Cardiac muscle cell (in vitro differentiated cells and primary cell): ENCODE measurements around the gene MAD1L1. TPM values are rescaled to one million over a fixed set of nuclear protein-coding genes. Genes with fewer than 3 reads are reported as not detected.
A peak's percentile ranks its signal among the peaks of the same experiment; 100 is the strongest.
"Not testable (repeated sequence)": the region's sequence is repeated elsewhere in the genome, so short reads cannot be mapped to it uniquely, and the experiment has no call there.

ENCODE experiments used
- DNase-seq, 2 donors: peaks; one replicate each; pipeline versions ENCODE4 v3.0.0 to v3.0.0-alpha.2; 2010 to 2017; ENCODE audit warnings: low read depth in 1 of 2, low spot score in 1 of 2
- H3K27ac ChIP-seq: fragments of 200-600 bp; sonication (generic); 2 replicates; pipeline ENCODE4 v1.5.1; 2016
- H3K27me3 ChIP-seq: fragments of 200-600 bp; sonication (generic); 2 replicates; pipeline ENCODE4 v1.6.0; 2016; ENCODE audit warnings: control low read depth
- H3K36me3 ChIP-seq: fragments of 200-600 bp; sonication (generic); 2 replicates; pipeline ENCODE4 v1.5.1; 2016; ENCODE audit warnings: control low read depth
- H3K4me1 ChIP-seq: fragments of 200-600 bp; sonication (generic); 2 replicates; pipeline ENCODE4 v1.8.1; 2017; ENCODE audit warnings: low read depth, mild to moderate bottlenecking, mixed run types
- H3K4me3 ChIP-seq: fragments of 200-600 bp; sonication (generic); 2 replicates; pipeline ENCODE4 v1.5.1; 2016; ENCODE audit warnings: mild to moderate bottlenecking
- H3K9me3 ChIP-seq: fragments of 200-600 bp; sonication (generic); 2 replicates; pipeline ENCODE4 v1.5.1; 2017; ENCODE audit warnings: low read depth, mild to moderate bottlenecking, control low read depth
- CTCF ChIP-seq: IDR thresholded peaks from 2 replicates; pipeline ENCODE4 v1.5.1; 2012; ENCODE audit warnings: low read depth, mild to moderate bottlenecking, low read length
- polyA plus RNA-seq: library from polyadenylated mRNA; unstranded; fragments of >200 nt; fragmentation: Nextera tagmentation; extraction: Ambion mirVana; gene quantifications from 2 replicates; pipeline ENCODE4 v1.2.1, GENCODE V29; 2016
- total RNA-seq: library from RNA; depleted of rRNA; stranded (reverse); fragments of >200 nt; gene quantifications from 2 replicates; pipeline ENCODE4 v1.2.3, GENCODE V29; 2016

The MAD1L1 gene
- total and polyA plus RNA-seq, 2 experiments from 2014 or later: 38.3 to 56.2 TPM

- peaks cover 17% of the 10 kb centered on the region for H3K4me1 ChIP-seq
- H3K27ac ChIP-seq: no peak overlapping the region
- no peaks in the 10 kb centered on the region for H3K9me3 ChIP-seq
- no peaks in the 10 kb centered on the region for H3K36me3 ChIP-seq
- H3K27me3 ChIP-seq: no peaks in the 10 kb centered on the region
- no peak for DNase-seq
- no peak overlapping the region for H3K4me3 ChIP-seq
- TF ChIP-seq CTCF: no peak
Observed at GRCh38 chr7:2163600-2164555, 68.9 kb downstream of the MAD1L1 start.

GRCh38 chr7:2162959-2163358, 69.8 kb downstream of the MAD1L1 start:
- no peak for TF ChIP-seq CTCF
- no peak for DNase-seq
- H3K27ac ChIP-seq: no peak overlapping the region
- peaks cover 26% of the 10 kb centered on the region for H3K4me1 ChIP-seq
- H3K27me3 ChIP-seq: no peaks in the 10 kb centered on the region
- no peaks in the 10 kb centered on the region for H3K36me3 ChIP-seq
- H3K9me3 ChIP-seq: no peaks in the 10 kb centered on the region
- H3K4me3 ChIP-seq: no peak overlapping the region

DNA sequence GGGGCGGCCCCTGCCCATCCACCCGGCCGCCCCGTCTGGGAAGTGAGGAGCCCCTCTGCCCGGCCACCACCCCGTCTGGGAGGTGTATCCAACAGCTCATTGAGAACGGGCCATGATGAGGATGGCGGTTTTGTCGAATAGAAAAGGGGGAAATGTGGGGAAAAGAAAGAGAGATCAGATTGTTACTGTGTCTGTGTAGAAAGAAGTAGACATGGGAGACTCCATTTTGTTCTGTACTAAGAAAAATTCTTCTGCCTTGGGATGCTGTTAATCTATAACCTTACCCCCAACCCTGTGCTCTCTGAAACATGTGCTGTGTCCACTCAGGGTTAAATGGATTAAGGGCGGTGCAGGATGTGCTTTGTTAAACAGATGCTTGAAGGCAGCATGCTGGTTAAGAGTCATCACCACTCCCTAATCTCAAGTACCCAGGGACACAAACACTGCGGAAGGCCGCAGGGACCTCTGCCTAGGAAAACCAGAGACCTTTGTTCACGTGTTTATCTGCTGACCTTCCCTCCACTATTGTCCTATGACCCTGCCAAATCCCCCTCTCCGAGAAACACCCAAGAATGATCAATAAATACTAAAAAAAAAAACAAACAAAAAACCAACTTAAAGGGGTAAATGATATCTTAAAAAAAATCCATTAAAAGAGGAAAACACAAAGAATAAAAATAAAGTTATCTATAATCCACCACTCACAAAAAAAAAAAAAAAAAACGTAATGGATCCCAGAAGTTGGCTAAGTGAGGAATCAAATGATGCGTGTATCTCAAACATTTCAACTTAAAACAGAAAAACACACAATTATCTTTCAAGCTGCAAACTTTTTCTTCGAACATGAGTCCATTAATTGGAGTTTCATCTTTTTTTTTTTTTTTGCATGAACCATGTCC, 70.5 kb downstream of the MAD1L1 start:
- not testable (repeated sequence) for DNase-seq, H3K9me3 ChIP-seq, H3K27me3 ChIP-seq, H3K4me3 ChIP-seq, H3K36me3 ChIP-seq, H3K27ac ChIP-seq
- H3K4me1 ChIP-seq: peaks cover 32% of the 10 kb centered on the region

DNA sequence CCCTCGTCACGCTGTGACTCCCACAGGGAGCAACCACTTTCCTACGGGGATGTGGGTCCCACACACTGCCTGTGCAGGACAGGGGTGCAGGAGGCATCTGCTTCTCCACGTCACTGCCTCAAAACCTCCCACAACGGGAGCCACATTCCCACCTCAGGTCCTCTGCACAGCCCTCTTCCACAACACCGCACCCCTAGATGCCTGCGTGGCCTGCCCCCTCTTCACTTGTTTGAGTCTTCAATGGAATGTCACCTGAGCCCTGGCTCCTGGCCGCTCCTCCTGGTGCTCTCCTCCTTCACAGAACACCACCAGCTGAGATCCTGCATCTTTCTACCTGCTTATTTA, 73.6 kb downstream of the MAD1L1 start:
- no peaks in the 10 kb centered on the region for H3K9me3 ChIP-seq
- no peak overlapping the region for H3K27ac ChIP-seq
- peaks cover 39% of the 10 kb centered on the region for H3K4me1 ChIP-seq
- no peak for TF ChIP-seq CTCF
- no peak for DNase-seq
- no peaks in the 10 kb centered on the region for H3K36me3 ChIP-seq
- H3K4me3 ChIP-seq: no peak overlapping the region
- H3K27me3 ChIP-seq: no peaks in the 10 kb centered on the region

- DNase-seq: no peak
- peaks cover 39% of the 10 kb centered on the region for H3K4me1 ChIP-seq
- peak overlapping the region; percentile 86 for H3K27ac ChIP-seq
- H3K27me3 ChIP-seq: no peaks in the 10 kb centered on the region
- H3K36me3 ChIP-seq: no peaks in the 10 kb centered on the region
- no peak overlapping the region for H3K4me3 ChIP-seq
- TF ChIP-seq CTCF: no peak
- H3K9me3 ChIP-seq: no peaks in the 10 kb centered on the region
Observed at GRCh38 chr7:2158331-2159175, 74.2 kb downstream of the MAD1L1 start.
